Measurements from ENCODE around the gene PHACTR4.

DNA sequence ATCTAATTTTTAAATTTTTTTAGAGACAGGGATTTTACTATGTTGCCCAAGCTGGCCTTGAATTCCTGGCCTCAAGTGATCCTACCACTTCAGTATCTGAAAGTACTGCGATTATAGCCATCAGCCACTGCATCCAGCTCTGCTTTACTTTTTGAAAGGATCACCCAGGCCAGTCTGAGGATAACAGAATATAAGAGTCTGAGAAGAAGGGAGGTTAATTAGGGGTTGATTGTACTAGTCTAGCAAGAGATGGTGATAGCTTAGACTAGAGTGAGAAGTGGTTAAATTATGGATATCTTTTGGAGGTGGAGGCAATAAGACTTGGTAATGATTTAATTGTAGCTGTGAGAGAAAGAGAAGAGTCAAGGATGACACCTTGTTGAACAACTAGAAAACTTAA, 32.2 kb downstream of the PHACTR4 start:
- no peak for TF ChIP-seq MXI1 (IDR thresholded peaks at IDR 0.05; ENCODE audit: borderline replicate concordance, low read depth, low read length)
- TF ChIP-seq, protein P1, sequence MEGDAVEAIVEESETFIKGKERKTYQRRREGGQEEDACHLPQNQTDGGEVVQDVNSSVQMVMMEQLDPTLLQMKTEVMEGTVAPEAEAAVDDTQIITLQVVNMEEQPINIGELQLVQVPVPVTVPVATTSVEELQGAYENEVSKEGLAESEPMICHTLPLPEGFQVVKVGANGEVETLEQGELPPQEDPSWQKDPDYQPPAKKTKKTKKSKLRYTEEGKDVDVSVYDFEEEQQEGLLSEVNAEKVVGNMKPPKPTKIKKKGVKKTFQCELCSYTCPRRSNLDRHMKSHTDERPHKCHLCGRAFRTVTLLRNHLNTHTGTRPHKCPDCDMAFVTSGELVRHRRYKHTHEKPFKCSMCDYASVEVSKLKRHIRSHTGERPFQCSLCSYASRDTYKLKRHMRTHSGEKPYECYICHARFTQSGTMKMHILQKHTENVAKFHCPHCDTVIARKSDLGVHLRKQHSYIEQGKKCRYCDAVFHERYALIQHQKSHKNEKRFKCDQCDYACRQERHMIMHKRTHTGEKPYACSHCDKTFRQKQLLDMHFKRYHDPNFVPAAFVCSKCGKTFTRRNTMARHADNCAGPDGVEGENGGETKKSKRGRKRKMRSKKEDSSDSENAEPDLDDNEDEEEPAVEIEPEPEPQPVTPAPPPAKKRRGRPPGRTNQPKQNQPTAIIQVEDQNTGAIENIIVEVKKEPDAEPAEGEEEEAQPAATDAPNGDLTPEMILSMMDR (conservative IDR thresholded peaks at IDR 0.05; ENCODE audit: low read depth, low read length), result no peak
- TF ChIP-seq BHLHE40 (IDR thresholded peaks at IDR 0.05; ENCODE audit: low read depth, low read length), result no peak
- TF ChIP-seq NFE2L2 (IDR thresholded peaks at IDR 0.05; ENCODE audit: low read depth, low read length), result no peak
